Dendritic cell treated with granulocyte-macrophage colony-stimulating factor and Interleukin-4, amounts not matched to agents 40 ng/mL and 50 ng/mL, for 4 days (primary cell): ENCODE data around the gene GABRD.

Experiments
- H3K27ac Mint-ChIP-seq: one replicate; pipeline ENCODE4 v1.8.0; 2022; ENCODE audit warnings: mild to moderate bottlenecking, mixed read lengths
- H3K27me3 Mint-ChIP-seq: one replicate; pipeline ENCODE4 v1.8.0; 2022; ENCODE audit warnings: mild to moderate bottlenecking, mixed read lengths
- H3K36me3 Mint-ChIP-seq: one replicate; pipeline ENCODE4 v1.8.0; 2022; ENCODE audit warnings: low read depth, mixed read lengths
- H3K4me1 Mint-ChIP-seq: one replicate; pipeline ENCODE4 v1.8.0; 2022; ENCODE audit warnings: low read depth, mixed read lengths
- H3K4me3 Mint-ChIP-seq: one replicate; pipeline ENCODE4 v1.8.0; 2022; ENCODE audit warnings: mild to moderate bottlenecking, moderate library complexity, mixed read lengths
- H3K9me3 Mint-ChIP-seq: one replicate; pipeline ENCODE4 v1.8.0; 2022; ENCODE audit warnings: mixed read lengths
- intact Hi-C: fragments of 100-400 bp; cut with micrococcal nuclease; formaldehyde crosslinking; loops from one replicate; pipeline ENCODE4 v1.15.0; 2022

Gene GABRD

DNA sequence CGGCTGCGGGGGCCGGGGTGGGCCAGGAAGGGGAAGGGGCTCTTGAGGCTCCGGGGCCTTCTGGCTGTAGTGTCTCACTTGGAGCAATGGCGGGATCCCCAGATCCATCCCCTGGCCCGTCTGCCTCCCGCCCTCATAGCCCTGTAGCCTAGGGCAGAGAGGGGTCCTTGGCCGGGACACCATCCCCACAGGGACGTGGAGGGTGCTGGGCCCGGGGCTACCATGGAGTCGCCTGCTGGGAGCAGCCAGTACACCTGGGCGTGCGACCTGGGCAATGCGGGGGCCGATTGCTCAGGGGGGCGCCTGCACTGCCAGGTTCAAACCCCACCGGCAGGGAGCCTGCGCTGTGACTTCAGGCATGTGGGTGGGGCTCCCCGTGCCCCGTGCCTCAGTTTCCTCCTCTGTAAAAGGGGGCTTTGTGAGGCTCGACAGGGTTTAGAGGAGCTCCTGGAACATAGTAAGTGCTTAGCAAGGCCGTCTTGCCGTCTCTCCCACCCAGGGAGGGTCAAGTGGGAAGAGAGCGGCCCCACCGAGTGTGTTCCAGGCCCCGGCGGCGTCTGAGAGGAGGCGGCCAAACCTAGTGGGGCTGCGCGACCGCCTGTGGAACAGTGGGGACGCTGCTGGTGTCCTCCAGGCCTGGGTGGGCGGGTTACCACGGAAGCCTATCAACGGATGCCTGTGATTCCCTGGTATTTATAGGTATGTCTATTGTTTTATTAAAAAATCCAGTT, 51.8 kb downstream of the GABRD start:
- intact Hi-C loops = no loop called here
- Mint-ChIP-seq H3K9me3 (no peaks in the 10 kb centered on the region), H3K27ac (no peak overlapping the region), H3K27me3 (peaks cover 5% of the 10 kb centered on the region), H3K4me3 (no peak overlapping the region), H3K36me3 (no peaks in the 10 kb centered on the region), H3K4me1 (no peaks in the 10 kb centered on the region)

DNA sequence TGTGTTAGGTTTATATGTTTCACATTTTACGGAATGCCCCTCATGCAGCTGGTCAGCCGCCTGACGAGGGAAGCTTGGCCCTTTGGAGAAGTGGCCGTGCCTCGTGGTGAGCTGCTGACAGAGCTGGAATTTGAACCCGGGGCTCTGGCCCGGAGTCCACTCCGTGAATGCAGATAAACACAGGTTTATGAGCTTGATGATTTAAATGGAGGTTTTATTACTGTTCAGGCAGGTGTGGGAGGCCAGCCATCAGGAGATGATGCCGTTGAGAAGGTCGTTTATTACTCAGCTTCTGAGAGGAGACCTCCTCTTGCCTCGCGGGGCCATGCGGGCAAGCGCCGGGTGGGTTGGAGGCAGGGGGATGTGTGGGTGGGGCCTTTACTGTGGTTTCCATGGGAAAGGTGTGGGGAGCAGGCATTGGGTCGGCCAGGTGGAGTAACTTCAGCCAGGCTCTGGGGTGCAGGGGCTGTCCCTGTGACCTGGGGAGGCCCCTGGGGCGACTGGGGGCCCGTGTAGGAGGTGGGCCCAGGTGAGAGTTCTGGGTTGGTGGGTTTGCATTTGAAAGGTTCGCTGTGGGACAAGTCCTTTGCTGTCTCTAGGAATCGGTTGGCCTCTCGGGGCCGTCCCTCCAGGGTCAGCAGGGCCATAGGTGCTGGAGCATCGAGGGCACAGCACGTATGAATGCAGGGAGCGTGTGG, 53.1 kb downstream of the GABRD start:
- intact Hi-C loops = no loop called here
- no peak overlapping the region for H3K27ac Mint-ChIP-seq
- no peaks in the 10 kb centered on the region for H3K9me3 Mint-ChIP-seq
- no peaks in the 10 kb centered on the region for H3K36me3 Mint-ChIP-seq
- H3K4me3 Mint-ChIP-seq = no peak overlapping the region
- no peaks in the 10 kb centered on the region for H3K4me1 Mint-ChIP-seq
- peaks cover 2% of the 10 kb centered on the region for H3K27me3 Mint-ChIP-seq

DNA sequence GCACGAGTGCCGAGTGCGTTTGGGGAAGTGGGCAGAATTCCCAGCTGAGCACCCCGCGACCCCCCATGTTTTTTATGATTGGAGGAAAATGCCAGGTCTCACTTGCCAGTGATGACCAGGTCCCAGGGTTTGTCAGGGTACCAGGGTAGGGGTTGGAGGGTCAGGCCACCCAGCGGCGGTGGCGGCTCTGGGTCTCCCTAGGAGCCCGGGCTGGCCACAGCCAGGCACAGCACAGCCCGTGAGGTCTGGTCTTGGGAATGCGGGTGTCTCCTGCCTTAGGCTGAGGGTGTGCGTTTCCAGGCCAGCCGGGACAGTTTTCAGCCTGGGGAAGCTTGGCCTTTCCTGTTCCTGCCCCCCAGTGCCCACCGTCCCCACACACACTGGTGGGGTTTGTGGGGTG, 53.7 kb downstream of the GABRD start:
- Mint-ChIP-seq H3K27me3 (peaks cover 2% of the 10 kb centered on the region), H3K36me3 (no peaks in the 10 kb centered on the region), H3K4me1 (no peaks in the 10 kb centered on the region), H3K4me3 (no peak overlapping the region), H3K27ac (no peak overlapping the region), H3K9me3 (peaks cover 4% of the 10 kb centered on the region)
- intact Hi-C loops = no loop called here

DNA sequence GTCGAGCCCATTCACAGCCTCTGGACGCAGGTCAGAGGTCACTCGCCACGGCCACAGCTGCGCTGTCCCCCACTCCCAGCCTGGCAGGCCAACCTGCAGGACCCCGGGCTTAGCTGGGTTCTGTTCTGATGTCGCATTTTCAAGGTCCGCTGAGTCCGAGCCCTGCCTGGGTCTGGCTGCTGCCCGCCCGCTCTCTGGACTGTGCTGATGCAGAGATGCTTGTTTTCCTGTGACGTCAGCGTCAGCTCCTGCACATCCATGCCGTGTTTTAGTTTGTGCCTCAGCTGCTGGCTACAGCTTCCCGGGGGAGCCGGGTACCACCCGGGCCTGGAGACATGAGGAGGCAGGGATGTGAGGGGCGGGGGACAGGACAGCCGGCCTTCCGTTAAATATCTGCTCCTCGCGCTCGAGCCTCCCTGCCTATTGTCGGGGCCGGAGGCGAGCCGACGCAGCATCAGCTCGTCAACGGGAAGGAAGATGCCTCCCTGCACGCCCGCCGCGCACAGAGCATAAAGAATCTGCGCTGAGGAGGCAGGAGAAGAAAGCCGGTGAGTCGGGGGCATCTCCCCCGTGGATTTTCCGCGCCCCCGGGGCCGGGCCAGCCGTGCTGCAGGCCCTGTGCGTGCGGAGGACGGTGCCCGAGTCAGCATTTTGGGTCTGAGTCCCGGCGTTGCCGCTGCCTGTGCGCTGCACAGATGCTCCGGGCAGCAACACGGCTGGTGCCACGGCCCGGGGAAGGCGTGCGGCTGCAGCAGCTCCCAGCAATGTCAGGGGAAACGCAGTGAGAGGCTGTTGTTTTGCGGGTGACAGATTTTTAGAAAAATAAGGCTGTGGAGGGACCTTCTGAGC, 54.5 kb downstream of the GABRD start:
- Mint-ChIP-seq H3K36me3 (no peaks in the 10 kb centered on the region), H3K27ac (no peak overlapping the region)

DNA sequence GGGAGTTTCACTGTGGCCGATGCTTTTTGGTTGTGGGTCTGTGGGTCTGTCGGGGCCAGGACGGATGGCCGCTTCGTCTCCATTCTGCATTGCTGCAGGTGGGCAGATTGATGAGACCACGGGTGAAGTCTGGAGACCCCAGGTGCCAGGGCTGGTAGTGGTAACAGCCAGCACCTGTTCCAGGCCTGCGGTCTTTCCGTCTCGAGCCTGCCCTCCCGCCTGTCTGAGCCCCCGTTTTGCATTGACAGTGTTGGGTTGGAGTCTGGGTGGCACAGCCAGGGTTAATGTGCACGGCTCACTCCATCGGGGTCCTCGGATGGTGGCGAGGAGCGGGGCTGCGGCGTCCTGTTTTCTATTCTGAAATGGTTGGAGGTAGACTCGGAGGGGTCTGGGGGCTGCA, 55.3 kb downstream of the GABRD start:
- H3K27ac Mint-ChIP-seq = no peak overlapping the region
- H3K4me1 Mint-ChIP-seq = no peaks in the 10 kb centered on the region
- no peak overlapping the region for H3K4me3 Mint-ChIP-seq
- intact Hi-C loops = no loop called here
- H3K27me3 Mint-ChIP-seq = peaks cover 4% of the 10 kb centered on the region
- peaks cover 19% of the 10 kb centered on the region for H3K9me3 Mint-ChIP-seq
- H3K36me3 Mint-ChIP-seq = no peaks in the 10 kb centered on the region

More for the DNA sequence above, 54.5 kb downstream of the GABRD start:
- H3K4me3 Mint-ChIP-seq = no peak overlapping the region
- peaks cover 4% of the 10 kb centered on the region for H3K27me3 Mint-ChIP-seq
- intact Hi-C loops = no loop called here
- peaks cover 11% of the 10 kb centered on the region for H3K9me3 Mint-ChIP-seq
- no peaks in the 10 kb centered on the region for H3K4me1 Mint-ChIP-seq

DNA sequence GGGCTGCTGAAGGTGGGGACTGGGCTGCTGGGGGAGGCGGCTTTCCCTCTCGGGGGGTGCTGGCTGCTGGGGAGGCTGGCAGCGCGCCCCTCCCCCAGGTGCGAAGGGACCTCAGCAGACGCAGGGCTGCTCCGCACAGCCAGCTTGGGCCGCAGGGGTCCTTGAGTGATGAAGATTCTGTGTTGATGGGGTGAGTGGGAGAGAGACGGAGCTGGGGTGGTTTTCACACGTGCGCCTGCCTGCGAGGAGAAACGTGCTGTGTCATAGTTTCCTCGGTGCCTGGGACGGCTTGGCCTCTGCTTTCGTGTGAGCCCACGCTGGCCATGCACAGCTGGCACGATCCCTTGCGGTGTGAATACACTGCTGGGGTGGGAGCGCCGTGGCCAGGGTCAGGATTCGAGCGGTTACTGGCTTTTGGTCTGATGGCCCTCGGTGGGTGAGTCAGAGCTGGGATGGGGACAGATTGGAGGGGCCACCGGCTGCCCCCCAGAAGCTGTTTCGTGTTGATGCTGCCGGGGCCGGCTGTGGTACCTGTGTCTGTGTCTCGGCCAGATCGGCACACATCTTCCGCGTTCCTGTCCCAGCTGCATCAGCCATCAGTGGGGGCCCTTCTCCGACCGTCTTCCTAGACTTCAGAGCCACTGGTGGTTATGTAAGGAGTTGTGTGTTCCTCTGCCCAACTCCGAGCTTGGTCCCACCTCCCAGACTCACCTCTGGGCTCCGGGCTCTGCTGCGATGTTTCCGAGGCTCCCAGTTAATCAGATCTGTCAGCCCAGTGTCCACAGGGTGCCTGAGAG, 56.0 kb downstream of the GABRD start:
- Mint-ChIP-seq H3K36me3 (no peaks in the 10 kb centered on the region), H3K27ac (no peak overlapping the region), H3K4me1 (no peaks in the 10 kb centered on the region), H3K4me3 (no peak overlapping the region), H3K27me3 (peaks cover 4% of the 10 kb centered on the region), H3K9me3 (peaks cover 27% of the 10 kb centered on the region)
- intact Hi-C loops = no loop called here

DNA sequence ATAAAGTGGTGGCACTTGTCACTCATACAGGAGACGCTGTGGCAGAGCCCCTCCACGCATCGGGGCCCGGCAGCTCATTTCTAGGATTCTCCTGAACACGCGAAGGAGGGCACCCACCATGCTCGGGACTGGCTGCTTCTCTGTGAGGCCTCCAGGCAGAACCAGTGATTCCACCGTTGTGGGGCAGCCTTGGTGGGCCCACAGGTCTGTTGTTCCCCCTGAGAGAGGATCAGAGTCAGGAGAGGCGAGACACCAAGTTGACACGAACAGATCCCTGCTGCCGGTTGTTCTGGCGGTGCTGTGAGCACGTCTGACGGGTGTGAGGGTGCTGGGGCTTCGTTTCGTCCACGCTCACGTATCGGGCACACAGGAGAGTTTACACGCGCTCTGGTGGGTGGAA, 57.7 kb downstream of the GABRD start:
- Mint-ChIP-seq H3K4me3 (no peak overlapping the region), H3K4me1 (no peaks in the 10 kb centered on the region), H3K27ac (no peak overlapping the region), H3K9me3 (peaks cover 30% of the 10 kb centered on the region), H3K27me3 (peaks cover 4% of the 10 kb centered on the region), H3K36me3 (no peaks in the 10 kb centered on the region)
- intact Hi-C loops = no loop called here

DNA sequence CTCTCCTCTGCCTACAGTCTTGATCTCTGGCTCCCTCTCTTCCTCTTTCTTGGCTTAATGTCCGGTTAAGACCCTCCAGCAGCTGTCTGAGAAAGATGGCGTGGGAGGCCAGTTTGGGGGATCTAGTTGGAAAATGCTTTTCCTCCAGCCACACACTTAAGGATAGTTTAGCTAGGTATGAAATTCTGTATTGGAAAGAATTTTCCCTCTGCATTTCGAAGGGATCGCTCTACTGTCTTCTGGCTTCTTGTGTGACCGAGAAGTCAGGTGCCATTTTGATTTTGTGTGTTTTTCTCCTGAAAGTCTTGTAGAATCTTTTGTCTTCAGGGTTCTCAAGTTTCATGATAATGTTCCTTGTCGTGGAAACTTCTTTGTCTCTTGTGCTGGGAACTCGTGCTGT, 59.0 kb downstream of the GABRD start:
- Mint-ChIP-seq H3K27ac (no peak overlapping the region), H3K4me3 (no peak overlapping the region), H3K9me3 (peaks cover 30% of the 10 kb centered on the region), H3K27me3 (peaks cover 2% of the 10 kb centered on the region), H3K4me1 (no peaks in the 10 kb centered on the region), H3K36me3 (no peaks in the 10 kb centered on the region)
- intact Hi-C loops = no loop called here

DNA sequence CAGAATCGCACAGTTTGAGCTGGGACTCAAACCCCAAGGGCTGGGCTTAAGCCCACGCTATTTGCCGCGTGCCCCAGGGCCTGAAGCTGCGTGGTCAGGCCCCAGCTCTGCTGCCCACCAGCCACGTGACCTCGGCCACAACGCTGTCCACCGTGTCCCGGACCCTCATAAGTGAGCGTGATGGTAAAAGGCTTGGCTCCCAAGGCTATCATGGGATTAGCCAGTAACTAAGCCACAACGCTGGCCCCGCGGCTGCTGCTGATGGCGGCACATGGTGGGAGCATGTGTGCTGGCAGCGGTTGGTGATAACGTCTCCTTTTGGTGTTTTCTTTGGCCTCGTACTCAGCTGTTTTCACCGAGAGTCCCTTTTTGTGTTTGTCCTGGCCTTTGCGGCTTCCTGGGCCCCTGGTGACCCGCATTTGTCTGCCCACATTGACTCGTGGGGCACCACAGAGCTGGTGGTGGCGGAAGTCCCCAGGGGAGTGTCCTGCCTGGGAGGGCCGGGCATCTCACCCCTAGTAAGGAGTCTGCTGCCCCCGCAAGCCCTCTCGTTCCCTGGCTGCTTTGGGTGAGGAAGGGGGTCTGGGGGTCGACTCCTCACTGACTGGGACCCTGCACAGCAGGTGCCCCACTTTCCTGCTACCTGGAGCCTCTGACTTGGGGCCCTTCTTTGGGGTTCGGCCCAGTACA, 60.4 kb downstream of the GABRD start:
- no peaks in the 10 kb centered on the region for H3K36me3 Mint-ChIP-seq
- peaks cover 2% of the 10 kb centered on the region for H3K27me3 Mint-ChIP-seq
- peaks cover 30% of the 10 kb centered on the region for H3K9me3 Mint-ChIP-seq
- no peak overlapping the region for H3K4me3 Mint-ChIP-seq
- intact Hi-C loops = no loop called here
- H3K4me1 Mint-ChIP-seq = no peaks in the 10 kb centered on the region
- no peak overlapping the region for H3K27ac Mint-ChIP-seq

DNA sequence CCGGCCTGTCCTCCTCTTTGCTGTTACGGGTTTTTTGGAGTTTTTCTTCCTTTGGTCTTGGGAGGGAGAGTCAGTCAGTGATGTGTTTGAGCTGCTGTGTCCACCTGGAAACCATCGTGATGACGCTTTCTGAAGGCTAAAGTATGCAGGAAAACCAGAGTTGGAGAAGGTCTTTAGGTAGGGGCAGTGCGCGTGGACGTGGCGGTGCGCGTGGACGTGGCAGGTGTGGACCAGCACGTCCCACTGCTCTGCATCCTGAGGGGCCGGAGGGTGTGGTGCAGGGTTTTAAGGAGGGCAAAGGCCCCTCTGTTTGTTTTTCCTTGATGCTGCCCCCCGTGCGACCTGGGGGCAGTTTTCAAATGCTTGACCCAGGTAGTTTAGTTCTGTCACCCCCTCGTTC, 61.0 kb downstream of the GABRD start:
- Mint-ChIP-seq H3K36me3 (no peaks in the 10 kb centered on the region), H3K4me1 (no peaks in the 10 kb centered on the region), H3K27me3 (peaks cover 2% of the 10 kb centered on the region), H3K27ac (no peak overlapping the region), H3K9me3 (peaks cover 30% of the 10 kb centered on the region), H3K4me3 (no peak overlapping the region)
- intact Hi-C loops = no loop called here
